ENCODE data around the gene ARHGAP45.

The ARHGAP45 gene

DNA sequence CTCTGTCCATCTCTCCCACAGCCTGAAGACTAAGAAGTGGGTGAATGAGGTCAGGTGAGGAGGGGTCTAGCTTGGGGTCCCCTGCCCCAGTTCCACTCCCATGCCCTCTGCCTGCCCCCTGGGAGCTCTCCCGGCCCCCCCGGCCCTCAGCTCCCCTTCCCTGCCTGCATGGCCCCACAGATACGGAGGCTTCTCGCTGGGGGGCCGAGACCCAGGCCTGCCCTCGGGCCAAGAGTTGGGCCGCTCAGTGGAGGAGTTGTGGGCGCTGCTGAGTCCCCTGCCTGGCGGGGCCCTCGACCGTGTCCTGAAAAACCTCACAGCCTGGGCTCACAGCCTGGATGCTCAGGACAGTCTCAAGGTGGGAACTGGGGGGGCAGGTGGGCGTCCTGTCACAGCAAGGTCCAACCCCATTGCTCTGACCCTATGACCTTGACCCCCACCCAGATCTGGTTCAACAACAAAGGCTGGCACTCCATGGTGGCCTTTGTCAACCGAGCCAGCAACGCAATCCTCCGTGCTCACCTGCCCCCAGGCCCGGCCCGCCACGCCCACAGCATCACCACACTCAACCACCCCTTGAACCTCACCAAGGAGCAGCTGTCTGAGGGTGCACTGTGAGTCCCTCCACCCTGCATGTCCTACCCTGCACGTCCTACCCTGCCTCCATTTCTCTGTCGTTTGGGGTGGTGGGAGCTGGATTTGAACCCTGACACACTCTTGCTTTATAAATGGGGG, 10.9 kb upstream of the ARHGAP45 start:
- TF ChIP-seq EZH2 (IDR thresholded peaks at IDR 0.05; ENCODE audit: borderline replicate concordance, low read length), result no peak
- TF ChIP-seq, protein P1, sequence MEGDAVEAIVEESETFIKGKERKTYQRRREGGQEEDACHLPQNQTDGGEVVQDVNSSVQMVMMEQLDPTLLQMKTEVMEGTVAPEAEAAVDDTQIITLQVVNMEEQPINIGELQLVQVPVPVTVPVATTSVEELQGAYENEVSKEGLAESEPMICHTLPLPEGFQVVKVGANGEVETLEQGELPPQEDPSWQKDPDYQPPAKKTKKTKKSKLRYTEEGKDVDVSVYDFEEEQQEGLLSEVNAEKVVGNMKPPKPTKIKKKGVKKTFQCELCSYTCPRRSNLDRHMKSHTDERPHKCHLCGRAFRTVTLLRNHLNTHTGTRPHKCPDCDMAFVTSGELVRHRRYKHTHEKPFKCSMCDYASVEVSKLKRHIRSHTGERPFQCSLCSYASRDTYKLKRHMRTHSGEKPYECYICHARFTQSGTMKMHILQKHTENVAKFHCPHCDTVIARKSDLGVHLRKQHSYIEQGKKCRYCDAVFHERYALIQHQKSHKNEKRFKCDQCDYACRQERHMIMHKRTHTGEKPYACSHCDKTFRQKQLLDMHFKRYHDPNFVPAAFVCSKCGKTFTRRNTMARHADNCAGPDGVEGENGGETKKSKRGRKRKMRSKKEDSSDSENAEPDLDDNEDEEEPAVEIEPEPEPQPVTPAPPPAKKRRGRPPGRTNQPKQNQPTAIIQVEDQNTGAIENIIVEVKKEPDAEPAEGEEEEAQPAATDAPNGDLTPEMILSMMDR (IDR thresholded peaks at IDR 0.05; ENCODE audit: low read length), result no peak
- H3K27ac ChIP-seq (ENCODE audit: low read depth, low read length, poor library complexity, severe bottlenecking), result no peak overlapping the region

DNA sequence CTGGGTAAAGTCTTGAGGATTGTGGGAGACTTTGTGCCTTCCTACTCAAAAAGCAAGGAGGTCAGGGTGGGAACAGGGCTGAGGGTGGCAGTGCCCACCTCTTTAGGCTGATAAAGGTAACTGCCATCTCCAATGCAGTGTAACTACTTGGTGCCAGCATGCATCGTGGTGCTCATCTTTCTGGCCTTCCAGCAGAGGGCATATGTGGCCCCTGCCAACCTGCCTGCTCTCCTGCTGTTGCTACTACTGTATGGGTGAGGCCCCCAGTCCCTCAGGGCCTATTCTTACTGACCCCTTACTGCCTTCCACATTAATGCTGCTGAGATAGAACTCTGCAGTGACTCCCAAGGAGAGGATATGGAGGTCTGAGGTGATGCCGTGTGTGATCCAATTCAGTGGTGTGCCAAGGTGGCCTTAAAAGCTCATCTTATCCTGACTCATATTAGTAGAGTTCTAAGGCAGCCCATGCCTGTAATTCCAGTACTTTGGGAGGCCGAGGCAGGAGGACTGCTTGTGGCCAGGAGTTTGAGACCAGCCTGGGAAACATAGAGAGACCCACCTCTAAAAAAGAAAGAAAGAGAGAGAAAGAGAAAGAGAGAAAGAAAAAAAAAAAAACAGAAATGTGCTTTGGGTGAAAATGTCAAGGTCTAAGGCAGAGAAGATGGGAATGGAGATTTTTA, 9.7 kb upstream of the ARHGAP45 start:
- TF ChIP-seq, protein P1 (IDR thresholded peaks at IDR 0.05; ENCODE audit: low read length), result peak; percentile 49; the same call in 1 of the 2 replicates
- no peak for TF ChIP-seq EZH2 (IDR thresholded peaks at IDR 0.05; ENCODE audit: borderline replicate concordance, low read length)
- Histone ChIP-seq H2AFZ (ENCODE audit: low read length) (no peak overlapping the region), H3K27me3 (ENCODE audit: insufficient read depth, low read length) (no peaks in the 10 kb centered on the region), H3K9me2 (ENCODE audit: low read depth, low read length) (no peaks in the 10 kb centered on the region), H3F3A (ENCODE audit: insufficient read depth, low read length) (no peaks in the 10 kb centered on the region), H3K4me3 (ENCODE audit: low read depth, low read length, poor library complexity, severe bottlenecking) (no peak overlapping the region), H3K9me3 (ENCODE audit: low read length) (no peaks in the 10 kb centered on the region), H3K79me2 (ENCODE audit: insufficient read depth, low read length) (no peaks in the 10 kb centered on the region), H3K4me2 (ENCODE audit: low read length) (no peak overlapping the region), H3K9ac (ENCODE audit: low read length) (no peak overlapping the region), H3K27ac (ENCODE audit: low read depth, low read length, poor library complexity, severe bottlenecking) (no peak overlapping the region), H3K36me3 (ENCODE audit: insufficient read depth, low read length) (peaks cover 50% of the 10 kb centered on the region; the same call in 1 of the 2 replicates), H4K20me1 (ENCODE audit: insufficient read depth, low read length) (no peaks in the 10 kb centered on the region), H3K4me1 (ENCODE audit: insufficient read depth, low read length, severe bottlenecking) (peaks cover 4% of the 10 kb centered on the region)

More for the DNA sequence above, 10.9 kb upstream of the ARHGAP45 start:
- H3K4me3 ChIP-seq (ENCODE audit: low read depth, low read length, poor library complexity, severe bottlenecking), result no peak overlapping the region
- H3K79me2 ChIP-seq (ENCODE audit: insufficient read depth, low read length), result no peaks in the 10 kb centered on the region
- no peaks in the 10 kb centered on the region for H3K9me2 ChIP-seq (ENCODE audit: low read depth, low read length)
- no peak overlapping the region for H3K4me2 ChIP-seq (ENCODE audit: low read length)
- peaks cover 4% of the 10 kb centered on the region for H3K4me1 ChIP-seq (ENCODE audit: insufficient read depth, low read length, severe bottlenecking)
- H3K9ac ChIP-seq (ENCODE audit: low read length), result no peak overlapping the region
- H2AFZ ChIP-seq (ENCODE audit: low read length), result no peak overlapping the region
- H3F3A ChIP-seq (ENCODE audit: insufficient read depth, low read length), result no peaks in the 10 kb centered on the region
- H4K20me1 ChIP-seq (ENCODE audit: insufficient read depth, low read length), result no peaks in the 10 kb centered on the region
- no peaks in the 10 kb centered on the region for H3K27me3 ChIP-seq (ENCODE audit: insufficient read depth, low read length)
- no peaks in the 10 kb centered on the region for H3K9me3 ChIP-seq (ENCODE audit: low read length)
- H3K36me3 ChIP-seq (ENCODE audit: insufficient read depth, low read length), result peaks cover 43% of the 10 kb centered on the region; the same call in 1 of the 2 replicates

DNA sequence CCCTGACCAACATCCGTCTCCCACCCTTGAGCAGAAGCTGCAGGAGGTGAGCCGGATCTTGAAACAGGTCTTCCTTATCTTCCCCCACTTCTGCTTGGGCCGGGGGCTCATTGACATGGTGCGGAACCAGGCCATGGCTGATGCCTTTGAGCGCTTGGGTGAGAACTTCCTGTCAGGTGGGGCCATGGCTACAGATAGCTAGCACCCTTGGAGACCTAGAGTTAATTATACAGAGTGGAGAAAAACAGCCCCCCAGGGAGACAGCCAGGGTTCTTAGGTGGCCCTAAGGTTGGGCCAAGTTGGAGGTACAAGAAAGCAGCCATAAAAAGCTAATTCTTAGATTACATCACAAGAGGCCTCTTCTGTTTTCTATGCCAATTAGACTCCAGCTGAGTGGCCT, 8.9 kb upstream of the ARHGAP45 start:
- no peaks in the 10 kb centered on the region for H4K20me1 ChIP-seq (ENCODE audit: insufficient read depth, low read length)
- H3K9ac ChIP-seq (ENCODE audit: low read length), result no peak overlapping the region
- no peaks in the 10 kb centered on the region for H3F3A ChIP-seq (ENCODE audit: insufficient read depth, low read length)
- no peaks in the 10 kb centered on the region for H3K9me3 ChIP-seq (ENCODE audit: low read length)
- peaks cover 51% of the 10 kb centered on the region; the same call in 1 of the 2 replicates for H3K36me3 ChIP-seq (ENCODE audit: insufficient read depth, low read length)
- no peaks in the 10 kb centered on the region for H3K9me2 ChIP-seq (ENCODE audit: low read depth, low read length)
- no peak overlapping the region for H2AFZ ChIP-seq (ENCODE audit: low read length)
- H3K27me3 ChIP-seq (ENCODE audit: insufficient read depth, low read length), result no peaks in the 10 kb centered on the region
- TF ChIP-seq EZH2 (IDR thresholded peaks at IDR 0.05; ENCODE audit: borderline replicate concordance, low read length), result no peak
- TF ChIP-seq, protein P1 (IDR thresholded peaks at IDR 0.05; ENCODE audit: low read length), result no peak
- no peaks in the 10 kb centered on the region for H3K79me2 ChIP-seq (ENCODE audit: insufficient read depth, low read length)
- H3K4me3 ChIP-seq (ENCODE audit: low read depth, low read length, poor library complexity, severe bottlenecking), result no peak overlapping the region
- no peak overlapping the region for H3K4me2 ChIP-seq (ENCODE audit: low read length)
- peak overlapping the region; percentile 26 for H3K27ac ChIP-seq (ENCODE audit: low read depth, low read length, poor library complexity, severe bottlenecking)
- H3K4me1 ChIP-seq (ENCODE audit: insufficient read depth, low read length, severe bottlenecking), result peaks cover 4% of the 10 kb centered on the region

Data from OCI-LY1 (cell line).